Measurements from ENCODE around the gene HSPB2.

Gene HSPB2

DNA sequence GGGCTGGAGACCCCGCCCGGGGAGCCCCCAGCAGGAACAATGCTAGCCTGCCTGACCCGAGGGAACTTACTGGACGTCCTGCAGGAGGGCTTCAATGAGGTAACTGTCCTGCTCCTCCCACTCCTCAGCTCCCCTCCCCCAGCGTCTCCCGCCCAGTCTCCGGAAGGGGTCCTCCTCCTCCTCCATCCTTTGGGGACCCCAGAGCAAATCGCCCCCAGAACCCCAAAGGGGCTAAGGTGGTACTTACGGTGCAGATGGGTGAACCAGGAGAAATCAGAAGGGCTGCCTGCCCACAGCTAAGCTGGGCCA lies 24.9 kb downstream of the HSPB2 start:
- peak overlapping the region; percentile 60 for H3K4me3 ChIP-seq (replicated peaks; ENCODE audit: low read depth, low read length)
- no peak for TF ChIP-seq CTCF (IDR thresholded peaks at IDR 0.05; ENCODE audit: low read length, missing control alignments)
- no peak for DNase-seq (ENCODE audit: low read depth)

DNA sequence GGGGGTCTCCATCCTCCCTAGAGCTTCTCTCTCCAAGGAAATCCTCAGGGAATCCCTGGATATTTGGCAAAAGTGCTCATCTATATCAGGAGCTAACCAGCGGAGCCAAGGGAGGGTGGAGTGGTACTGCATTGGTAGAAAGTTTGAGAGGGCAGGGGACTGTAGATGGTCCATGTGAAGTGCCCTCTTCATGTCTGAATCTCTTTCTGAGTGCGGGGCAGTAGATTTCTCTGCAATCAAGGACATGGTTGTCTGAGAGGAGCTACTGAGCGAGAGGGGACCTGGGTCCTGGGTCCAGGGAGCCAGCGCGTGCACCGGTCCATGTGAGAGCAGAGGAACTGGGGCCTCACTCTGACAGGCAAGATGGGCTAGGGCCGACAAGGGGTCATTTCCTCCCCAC lies 25.3 kb downstream of the HSPB2 start:
- no peak for TF ChIP-seq CTCF (IDR thresholded peaks at IDR 0.05; ENCODE audit: low read length, missing control alignments)
- no peak for DNase-seq (ENCODE audit: low read depth)
- H3K4me3 ChIP-seq (replicated peaks; ENCODE audit: low read depth, low read length) = peak overlapping the region; percentile 60

- no peak for TF ChIP-seq CTCF (IDR thresholded peaks at IDR 0.05; ENCODE audit: low read length, missing control alignments)
- H3K4me3 ChIP-seq (replicated peaks; ENCODE audit: low read depth, low read length) = no peak overlapping the region
- DNase-seq (ENCODE audit: low read depth) = peak; percentile 52
These were observed 26.2 kb downstream of the HSPB2 start for GRCh38 chr11:111938687-111939160.

GRCh38 chr11:111939836-111940604 lies 27.5 kb downstream of the HSPB2 start:
- no peak for TF ChIP-seq CTCF (IDR thresholded peaks at IDR 0.05; ENCODE audit: low read length, missing control alignments)
- no peak overlapping the region for H3K4me3 ChIP-seq (replicated peaks; ENCODE audit: low read depth, low read length)
- peak; percentile 76 for DNase-seq (ENCODE audit: low read depth)

DNA sequence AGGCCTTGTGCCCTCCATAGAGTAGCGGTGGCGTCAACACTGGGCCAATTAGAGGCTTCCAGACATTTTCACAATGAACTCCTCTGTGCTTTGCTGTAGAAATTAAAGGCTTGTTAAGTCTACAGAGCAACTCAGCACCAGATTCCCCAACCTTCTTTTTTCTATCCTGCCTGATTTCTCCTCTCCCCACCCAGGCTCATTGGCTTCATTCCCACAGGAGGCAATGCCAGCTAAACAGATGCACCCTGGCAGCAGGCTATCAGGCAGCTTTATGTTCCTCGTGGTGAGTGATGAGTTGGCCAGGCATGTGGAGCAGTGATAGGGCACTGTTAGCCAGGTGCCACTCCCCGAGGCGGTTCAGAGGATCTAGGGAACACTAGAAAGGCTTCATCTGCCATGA lies 29.4 kb downstream of the HSPB2 start:
- TF ChIP-seq CTCF (IDR thresholded peaks at IDR 0.05; ENCODE audit: low read length, missing control alignments) = no peak
- DNase-seq (ENCODE audit: low read depth) = no peak
- H3K4me3 ChIP-seq (replicated peaks; ENCODE audit: low read depth, low read length) = no peak overlapping the region

- DNase-seq (ENCODE audit: low read depth) = peak; percentile 79
- TF ChIP-seq CTCF (IDR thresholded peaks at IDR 0.05; ENCODE audit: low read length, missing control alignments) = no peak
- H3K4me3 ChIP-seq (replicated peaks; ENCODE audit: low read depth, low read length) = no peak overlapping the region
These were observed 30.3 kb downstream of the HSPB2 start for GRCh38 chr11:111942829-111943228.

DNA sequence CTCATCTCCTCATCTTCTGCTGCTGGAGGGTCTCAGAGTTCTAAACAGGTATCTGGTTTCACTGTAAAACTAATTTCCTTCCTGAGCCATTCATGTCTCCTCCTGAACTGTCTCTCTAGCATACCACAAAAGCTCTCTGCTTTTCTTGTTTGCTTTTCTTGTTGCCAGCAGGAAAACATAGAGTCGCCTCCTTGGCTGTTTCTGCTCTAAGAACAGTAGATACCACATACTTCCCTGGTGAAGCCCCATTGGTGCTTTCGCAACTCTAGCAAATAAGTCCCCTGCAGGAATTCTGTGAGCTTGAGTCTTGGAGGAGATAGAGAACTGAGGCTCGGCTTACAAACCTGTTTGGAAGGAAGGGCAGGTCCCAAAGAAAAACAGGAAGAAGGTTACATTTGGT lies 31.6 kb downstream of the HSPB2 start:
- H3K4me3 ChIP-seq (replicated peaks; ENCODE audit: low read depth, low read length) = no peak overlapping the region
- peak; percentile 91 for DNase-seq (ENCODE audit: low read depth)

More for the DNA sequence above, 31.6 kb downstream of the HSPB2 start:
- TF ChIP-seq CTCF (IDR thresholded peaks at IDR 0.05; ENCODE audit: low read length, missing control alignments) = no peak

Data from fibroblast of pulmonary artery (primary cell).